Astrocyte (in vitro differentiated cells and primary cell): Measurements from ENCODE around the gene GFOD1. TPM values are rescaled to one million over a fixed set of nuclear protein-coding genes. Genes with fewer than 3 reads are reported as not detected.

Source experiments
- DNase-seq: peaks from one replicate; pipeline ENCODE4 v3.0.0-alpha.2; 2010; ENCODE audit warnings: low read depth
- FAIRE-seq: peaks from 2 replicates; lab custom pipeline; 2011; peaks lifted over from hg19 to GRCh38; lab: Jason Lieb, UNC
- H2AFZ ChIP-seq: 2 replicates; pipeline ENCODE4 v1.6.0; 2012; ENCODE audit warnings: low read depth, low read length, inconsistent platforms
- H3K27ac ChIP-seq: 2 replicates; pipeline ENCODE4 v1.5.1; 2011; ENCODE audit warnings: low read depth, low read length, inconsistent platforms
- H3K27me3 ChIP-seq: 2 replicates; pipeline ENCODE4 v1.6.0; 2011; ENCODE audit warnings: low read length, inconsistent platforms; ENCODE audit not compliant: insufficient read depth
- H3K36me3 ChIP-seq: 2 replicates; pipeline ENCODE4 v1.5.1; 2011; ENCODE audit warnings: low read length, inconsistent platforms; ENCODE audit not compliant: insufficient read depth
- H3K4me1 ChIP-seq: 2 replicates; pipeline ENCODE4 v1.5.1; 2011; ENCODE audit warnings: low read length, inconsistent platforms; ENCODE audit not compliant: insufficient read depth
- H3K4me2 ChIP-seq: 2 replicates; pipeline ENCODE4 v1.6.0; 2012; ENCODE audit warnings: low read length, inconsistent platforms
- H3K4me3 ChIP-seq: 2 replicates; pipeline ENCODE4 v1.5.1; 2011; ENCODE audit warnings: low read depth, mild to moderate bottlenecking, low read length, inconsistent platforms; ENCODE audit not compliant: insufficient read depth
- H3K79me2 ChIP-seq: 2 replicates; pipeline ENCODE4 v1.6.0; 2012; ENCODE audit warnings: mild to moderate bottlenecking, low read length, inconsistent platforms; ENCODE audit not compliant: insufficient read depth
- H3K9ac ChIP-seq: 2 replicates; pipeline ENCODE4 v1.6.0; 2012; ENCODE audit warnings: mild to moderate bottlenecking, low read length, inconsistent platforms
- H3K9me3 ChIP-seq: 2 replicates; pipeline ENCODE4 v1.5.1; 2012; ENCODE audit warnings: low read depth, mild to moderate bottlenecking, low read length, inconsistent platforms; ENCODE audit not compliant: insufficient read depth
- H4K20me1 ChIP-seq: 2 replicates; pipeline ENCODE4 v1.6.0; 2012; ENCODE audit warnings: low read length, inconsistent platforms; ENCODE audit not compliant: insufficient read depth
- H3K27ac Mint-ChIP-seq: one replicate; pipeline ENCODE4 v1.8.0; 2021; ENCODE audit warnings: mild to moderate bottlenecking, mixed read lengths; ENCODE audit not compliant: unreplicated experiment
- H3K27me3 Mint-ChIP-seq: one replicate; pipeline ENCODE4 v1.8.0; 2021; ENCODE audit warnings: low read depth, mixed read lengths; ENCODE audit not compliant: unreplicated experiment
- H3K36me3 Mint-ChIP-seq: one replicate; pipeline ENCODE4 v1.8.0; 2021; ENCODE audit warnings: low read depth, mixed read lengths; ENCODE audit not compliant: unreplicated experiment
- H3K4me1 Mint-ChIP-seq: one replicate; pipeline ENCODE4 v1.8.0; 2021; ENCODE audit warnings: low read depth, mixed read lengths; ENCODE audit not compliant: unreplicated experiment
- H3K4me3 Mint-ChIP-seq: one replicate; pipeline ENCODE4 v1.8.0; 2021; ENCODE audit warnings: mild to moderate bottlenecking, moderate library complexity, mixed read lengths; ENCODE audit not compliant: unreplicated experiment
- H3K9me3 Mint-ChIP-seq: one replicate; pipeline ENCODE4 v1.8.0; 2021; ENCODE audit warnings: mild to moderate bottlenecking, mixed read lengths; ENCODE audit not compliant: unreplicated experiment
- CTCF ChIP-seq: IDR thresholded peaks from 2 replicates; pipeline ENCODE4 v1.5.1; 2011; ENCODE audit warnings: low read depth, mild to moderate bottlenecking, inconsistent platforms, low read length, moderate library complexity; ENCODE audit not compliant: insufficient read depth
- EZH2 ChIP-seq: IDR thresholded peaks from 2 replicates; pipeline ENCODE4 v1.6.1; 2012; ENCODE audit warnings: mild to moderate bottlenecking, low read length, inconsistent platforms; ENCODE audit not compliant: insufficient read depth
- total RNA-seq: library from RNA; stranded (reverse); gene quantifications from 2 replicates; pipeline ENCODE4 v1.2.1, GENCODE V29; 2021

GFOD1 gene
- total RNA-seq, 1 donor from 2014 or later: 10.8 TPM

- FAIRE-seq (no peak), DNase-seq (peak; percentile 30)
- Mint-ChIP-seq H3K27me3 (no peaks in the 10 kb centered on the region), H3K4me3 (peak overlapping the region; percentile 96), H3K4me1 (peaks cover 21% of the 10 kb centered on the region), H3K36me3 (no peaks in the 10 kb centered on the region), H3K9me3 (peaks cover 2% of the 10 kb centered on the region), H3K27ac (peak overlapping the region; percentile 79)
- Histone ChIP-seq H3K36me3 (no peaks in the 10 kb centered on the region), H4K20me1 (peaks cover 4% of the 10 kb centered on the region), H2AFZ (peak overlapping the region; percentile 95), H3K9me3 (no peaks in the 10 kb centered on the region), H3K9ac (peak overlapping the region; percentile 82), H3K27ac (peak overlapping the region; percentile 47), H3K79me2 (peaks cover 38% of the 10 kb centered on the region), H3K4me1 (peaks cover 18% of the 10 kb centered on the region), H3K27me3 (no peaks in the 10 kb centered on the region), H3K4me2 (peak overlapping the region; percentile 100), H3K4me3 (peak overlapping the region; percentile 86)
- TF ChIP-seq EZH2: no peak
- TF ChIP-seq CTCF: no peak
These were observed 1.4 kb downstream of the GFOD1 start for GRCh38 chr6:13485923-13486562.

GRCh38 chr6:13485303-13485702 is 2.1 kb downstream of the GFOD1 start:
- Histone ChIP-seq H4K20me1 (peaks cover 4% of the 10 kb centered on the region), H3K9me3 (no peaks in the 10 kb centered on the region), H3K4me2 (peak overlapping the region; percentile 100), H3K79me2 (peaks cover 38% of the 10 kb centered on the region), H2AFZ (peak overlapping the region; percentile 75), H3K27me3 (no peaks in the 10 kb centered on the region), H3K4me3 (peak overlapping the region; percentile 86), H3K27ac (no peak overlapping the region), H3K9ac (peak overlapping the region; percentile 82), H3K4me1 (peaks cover 26% of the 10 kb centered on the region), H3K36me3 (no peaks in the 10 kb centered on the region)
- Mint-ChIP-seq H3K4me1 (peaks cover 28% of the 10 kb centered on the region), H3K9me3 (no peaks in the 10 kb centered on the region), H3K27ac (peak overlapping the region; percentile 79), H3K4me3 (peak overlapping the region; percentile 96), H3K27me3 (no peaks in the 10 kb centered on the region), H3K36me3 (no peaks in the 10 kb centered on the region)
- TF ChIP-seq CTCF: no peak
- no peak for TF ChIP-seq EZH2
- DNase-seq: no peak
- FAIRE-seq: no peak

GRCh38 chr6:13484827-13485226 is 2.6 kb downstream of the GFOD1 start:
- H3K27ac Mint-ChIP-seq: no peak overlapping the region
- no peaks in the 10 kb centered on the region for H3K27me3 ChIP-seq
- no peaks in the 10 kb centered on the region for H3K9me3 Mint-ChIP-seq
- no peak overlapping the region for H3K4me3 ChIP-seq
- H3K79me2 ChIP-seq: peaks cover 42% of the 10 kb centered on the region
- peak overlapping the region; percentile 100 for H3K4me2 ChIP-seq
- H3K9me3 ChIP-seq: no peaks in the 10 kb centered on the region
- no peaks in the 10 kb centered on the region for H3K36me3 ChIP-seq
- H3K4me1 Mint-ChIP-seq: peaks cover 33% of the 10 kb centered on the region
- peaks cover 30% of the 10 kb centered on the region for H3K4me1 ChIP-seq
- TF ChIP-seq EZH2: no peak
- no peak for TF ChIP-seq CTCF
- FAIRE-seq (no peak), DNase-seq (no peak)
- peaks cover 4% of the 10 kb centered on the region for H4K20me1 ChIP-seq
- H3K27me3 Mint-ChIP-seq: no peaks in the 10 kb centered on the region
- H3K27ac ChIP-seq: no peak overlapping the region
- peaks cover 3% of the 10 kb centered on the region for H3K36me3 Mint-ChIP-seq
- peak overlapping the region; percentile 96 for H3K4me3 Mint-ChIP-seq
- H2AFZ ChIP-seq: no peak overlapping the region
- peak overlapping the region; percentile 15 for H3K9ac ChIP-seq
